ENCODE data around the gene CSDE1.

The CSDE1 gene

GRCh38 chr1:114668784-114669561, 88.8 kb downstream of the CSDE1 start:
- peak overlapping the region; percentile 54 for H3K4me3 ChIP-seq (replicated peaks; ENCODE audit: low read depth, low read length)
- DNase-seq (ENCODE audit: extremely low read depth, low read depth), result no peak
- TF ChIP-seq CTCF (IDR thresholded peaks at IDR 0.05; ENCODE audit: low read depth, low read length, missing control alignments), result no peak

DNA sequence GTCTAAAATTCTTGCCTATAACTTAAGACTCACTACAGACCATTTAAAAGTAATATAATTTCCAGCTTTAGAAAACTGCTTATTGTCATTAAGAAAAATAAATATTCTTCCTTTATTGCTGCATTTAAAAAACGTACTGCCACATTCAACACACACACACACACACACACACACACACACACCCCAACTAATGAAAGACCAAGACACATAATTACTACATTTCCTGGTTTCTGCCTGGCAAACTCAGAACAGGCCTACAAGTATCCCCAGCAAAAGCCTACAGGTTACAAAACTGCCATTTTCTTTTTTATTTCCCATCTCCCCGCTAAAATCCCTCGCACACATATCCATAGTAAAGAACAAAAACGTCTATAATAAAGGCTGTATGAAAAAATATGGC, 89.4 kb downstream of the CSDE1 start:
- TF ChIP-seq CTCF (IDR thresholded peaks at IDR 0.05; ENCODE audit: low read depth, low read length, missing control alignments), result no peak
- no peak overlapping the region for H3K4me3 ChIP-seq (replicated peaks; ENCODE audit: low read depth, low read length)
- DNase-seq (ENCODE audit: extremely low read depth, low read depth), result no peak

- no peak for TF ChIP-seq CTCF (IDR thresholded peaks at IDR 0.05; ENCODE audit: low read depth, low read length, missing control alignments)
- no peak overlapping the region for H3K4me3 ChIP-seq (replicated peaks; ENCODE audit: low read depth, low read length)
- no peak for DNase-seq (ENCODE audit: extremely low read depth, low read depth)
These were observed 90.8 kb downstream of the CSDE1 start for GRCh38 chr1:114666954-114667353.

Data from HFF-Myc (cell line).